Lung (tissue), 12 donors: ENCODE data around the gene RMI1. TPM values are rescaled to one million over a fixed set of nuclear protein-coding genes. Genes with fewer than 3 reads are reported as not detected.

ENCODE experiments used
- ATAC-seq: fragments of 200-7000 bp; cut with Tn5 transposase; one replicate; pipeline ENCODE4 v1.9.1; 2020; ENCODE audit warnings: moderate number of reproducible peaks; ENCODE audit not compliant: insufficient read depth, low FRiP score
- DNase-seq, 3 donors: peaks; one replicate each; pipeline ENCODE4 v3.0.0-alpha.2; 2013 to 2017
- H3K27ac ChIP-seq, 2 donors: one replicate each; pipeline ENCODE4 v1.5.1; 2013; ENCODE audit warnings: mild to moderate bottlenecking in 2 of 2, moderate library complexity in 2 of 2, control low read depth in 1 of 2, inconsistent platforms in 1 of 2, low read depth in 1 of 2, low read length in 1 of 2
- H3K27me3 ChIP-seq, 3 donors: one replicate each; pipeline ENCODE4 v1.5.1; 2013; ENCODE audit warnings: low read length in 2 of 3; ENCODE audit not compliant: control insufficient read depth in 3 of 3, insufficient read depth in 3 of 3
- H3K36me3 ChIP-seq, 4 donors: one replicate each; pipeline ENCODE4 v1.5.1; 2013; ENCODE audit warnings: low read length in 4 of 4, mild to moderate bottlenecking in 1 of 4, moderate library complexity in 1 of 4; ENCODE audit not compliant: control insufficient read depth in 4 of 4, insufficient read depth in 4 of 4
- H3K4me1 ChIP-seq, 5 donors: one replicate each; pipeline ENCODE4 v1.5.1; 2013; ENCODE audit warnings: low read length in 5 of 5, mild to moderate bottlenecking in 2 of 5, moderate library complexity in 1 of 5; ENCODE audit not compliant: control insufficient read depth in 5 of 5, insufficient read depth in 5 of 5
- H3K4me3 ChIP-seq: one replicate; pipeline ENCODE4 v1.5.1; 2013; ENCODE audit warnings: mild to moderate bottlenecking, control low read depth, moderate library complexity
- H3K9ac ChIP-seq, 2 donors: one replicate each; pipeline ENCODE4 v1.5.1; 2013; ENCODE audit warnings: low read length in 2 of 2, control low read depth in 1 of 2; ENCODE audit not compliant: insufficient read depth in 1 of 2
- H3K9me3 ChIP-seq, 4 donors: one replicate each; pipeline ENCODE4 v1.5.1; 2013; ENCODE audit warnings: low read length in 3 of 4, mild to moderate bottlenecking in 1 of 4, moderate library complexity in 1 of 4; ENCODE audit not compliant: control insufficient read depth in 4 of 4, insufficient read depth in 3 of 4
- WGBS, 2 donors: extraction: QIAGEN DNeasy Blood & Tissue Kit; methylation state at CpG; one replicate each; pipeline ENCODE4 v1.1.7; 2013; 5-methylcytosine and 5-hydroxymethylcytosine counted together
- polyA plus RNA-seq, 2 donors: library from polyadenylated mRNA; stranded (reverse); fragments of 200-250 nt; gene quantifications; one replicate each; pipeline ENCODE4 v1.2.1, GENCODE V29; 2013
- total RNA-seq, 2 donors: library from RNA; depleted of rRNA in 1 of 2; stranded (reverse); fragments of >200 nt in 1 of 2; gene quantifications; one replicate each; pipeline ENCODE4 v1.2.1, GENCODE V29; 2014 to 2021
- TF ChIP-seq, protein P1 (sequence below): IDR thresholded peaks from 2 replicates; pipeline ENCODE4 v1.5.1; 2012; ENCODE audit warnings: mild to moderate bottlenecking; ENCODE audit errors: control extremely low read depth, extremely low read depth
- donor health status: control.
- donor health status: control.
- donor health status: Bipolar disorder and iron deficiency.
- donor health status: healthy.
- donor health status: DM: yes; HTN: yes; CAD: no.

RMI1 gene
- total and polyA plus RNA-seq, 4 donors = 2.5 to 10.0 (median 5.4) TPM

DNA sequence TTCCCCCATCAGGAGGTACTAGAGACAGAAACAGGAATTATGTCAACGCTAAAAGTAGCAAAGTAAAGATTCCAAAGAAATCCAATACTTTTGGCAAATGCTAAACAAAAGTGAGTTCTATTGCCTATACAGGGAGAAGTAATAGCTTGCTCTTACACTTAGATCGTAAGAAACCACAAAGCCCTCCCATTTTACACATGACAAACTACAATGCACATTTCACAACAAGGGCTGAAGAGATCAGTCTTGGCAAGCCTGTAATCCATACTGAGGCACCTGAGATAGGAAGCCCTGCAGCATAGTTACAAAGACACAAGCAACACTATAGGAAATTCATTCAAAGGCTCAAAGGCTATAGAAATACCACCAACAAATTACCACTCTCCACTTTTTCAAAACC lies 8.3 kb upstream of the RMI1 start:
- Histone ChIP-seq H3K27me3 (no peaks in the 10 kb centered on the region), H3K36me3 (peaks cover 28 to 76% (median 65%) of the 10 kb centered on the region in 4 donors), H3K9ac (no peak overlapping the region), H3K4me3 (no peak overlapping the region), H3K9me3 (no peaks in the 10 kb centered on the region), H3K27ac (no peak overlapping the region), H3K4me1 (peaks cover 0 to 13% (median 2%) of the 10 kb centered on the region in 5 donors)
- TF ChIP-seq, protein P1, sequence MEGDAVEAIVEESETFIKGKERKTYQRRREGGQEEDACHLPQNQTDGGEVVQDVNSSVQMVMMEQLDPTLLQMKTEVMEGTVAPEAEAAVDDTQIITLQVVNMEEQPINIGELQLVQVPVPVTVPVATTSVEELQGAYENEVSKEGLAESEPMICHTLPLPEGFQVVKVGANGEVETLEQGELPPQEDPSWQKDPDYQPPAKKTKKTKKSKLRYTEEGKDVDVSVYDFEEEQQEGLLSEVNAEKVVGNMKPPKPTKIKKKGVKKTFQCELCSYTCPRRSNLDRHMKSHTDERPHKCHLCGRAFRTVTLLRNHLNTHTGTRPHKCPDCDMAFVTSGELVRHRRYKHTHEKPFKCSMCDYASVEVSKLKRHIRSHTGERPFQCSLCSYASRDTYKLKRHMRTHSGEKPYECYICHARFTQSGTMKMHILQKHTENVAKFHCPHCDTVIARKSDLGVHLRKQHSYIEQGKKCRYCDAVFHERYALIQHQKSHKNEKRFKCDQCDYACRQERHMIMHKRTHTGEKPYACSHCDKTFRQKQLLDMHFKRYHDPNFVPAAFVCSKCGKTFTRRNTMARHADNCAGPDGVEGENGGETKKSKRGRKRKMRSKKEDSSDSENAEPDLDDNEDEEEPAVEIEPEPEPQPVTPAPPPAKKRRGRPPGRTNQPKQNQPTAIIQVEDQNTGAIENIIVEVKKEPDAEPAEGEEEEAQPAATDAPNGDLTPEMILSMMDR = no peak
- DNase-seq (no peak), ATAC-seq (no peak)
- WGBS, 2 donors = 61 to 73% methylated on average over 2 of the region's 2 CpGs

DNA sequence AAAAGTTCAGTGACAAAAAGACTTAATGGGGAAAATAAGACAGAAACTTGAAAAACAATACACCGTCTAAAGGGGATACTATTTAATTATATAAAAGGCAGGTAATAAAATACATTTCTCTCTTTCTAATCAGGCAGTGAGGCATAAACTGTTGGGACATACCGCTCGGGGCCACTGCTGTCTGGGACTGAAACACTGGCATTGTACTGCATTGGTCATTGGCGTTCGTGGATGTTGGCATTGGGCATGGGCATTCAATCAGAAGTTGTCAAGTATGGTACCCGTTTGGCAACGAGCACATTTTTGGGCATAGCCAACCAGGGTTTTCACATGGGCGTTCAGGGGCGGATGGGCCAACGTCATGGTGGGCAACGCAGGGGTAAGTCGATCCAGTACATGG lies 5.3 kb upstream of the RMI1 start:
- H3K9ac ChIP-seq = no peak overlapping the region
- DNase-seq (no peak), ATAC-seq (no peak)
- 91 to 95% methylated on average over 12 of the region's 12 CpGs for WGBS, 2 donors
- no peaks in the 10 kb centered on the region for H3K9me3 ChIP-seq
- TF ChIP-seq, protein P1 = no peak
- no peak overlapping the region for H3K4me3 ChIP-seq
- peaks cover 24 to 77% (median 59%) of the 10 kb centered on the region in 4 donors for H3K36me3 ChIP-seq
- no peak overlapping the region for H3K27ac ChIP-seq
- peaks cover 0 to 20% (median 2%) of the 10 kb centered on the region in 5 donors for H3K4me1 ChIP-seq
- no peaks in the 10 kb centered on the region for H3K27me3 ChIP-seq

DNA sequence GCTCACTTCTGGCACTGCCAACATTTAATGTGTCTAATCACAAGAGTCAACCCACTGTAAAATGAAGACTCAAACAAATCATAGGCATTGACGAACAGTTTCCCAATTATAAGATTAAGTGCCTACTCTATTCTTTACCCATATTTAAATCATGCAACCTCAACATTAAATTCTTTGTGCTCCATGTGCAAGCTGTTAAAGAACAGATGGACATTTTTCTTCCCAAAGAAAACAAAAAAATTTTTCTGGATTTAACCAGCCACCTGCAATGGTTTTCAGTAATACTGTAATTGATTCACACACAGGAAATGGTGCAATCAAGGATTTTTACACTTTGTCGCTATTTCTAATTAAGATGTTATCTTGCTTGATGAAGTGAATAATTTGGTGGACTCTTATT lies 4.2 kb upstream of the RMI1 start:
- Histone ChIP-seq H3K9ac (no peak overlapping the region), H3K4me1 (peaks cover 0 to 20% (median 2%) of the 10 kb centered on the region in 5 donors), H3K9me3 (no peaks in the 10 kb centered on the region), H3K27me3 (no peaks in the 10 kb centered on the region), H3K27ac (no peak overlapping the region), H3K36me3 (peaks cover 23 to 68% (median 50%) of the 10 kb centered on the region in 4 donors), H3K4me3 (no peak overlapping the region)
- no peak for ATAC-seq
- DNase-seq = no peak
- 53 to 58% methylated on average over 2 of the region's 2 CpGs for WGBS, 2 donors
- TF ChIP-seq, protein P1 = no peak

DNA sequence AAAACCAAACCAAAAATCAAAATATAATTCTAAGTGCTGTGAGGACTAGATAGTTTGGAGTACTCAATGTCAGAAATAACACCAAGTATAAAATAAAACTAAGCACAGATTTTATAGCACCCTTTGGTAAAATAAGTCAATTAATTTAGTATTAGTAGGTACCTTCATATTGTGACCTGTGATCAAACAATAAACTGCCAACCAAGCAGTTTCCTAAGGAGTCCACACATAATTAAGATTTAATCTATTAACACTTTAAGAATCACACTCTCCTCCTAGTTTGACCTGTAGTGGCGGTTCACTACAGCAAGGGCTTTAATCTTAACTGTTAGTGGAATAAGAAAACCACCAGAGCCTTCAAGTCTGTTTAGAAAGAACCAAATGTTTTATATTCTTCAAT lies 3.4 kb upstream of the RMI1 start:
- Histone ChIP-seq H3K27ac (no peak overlapping the region), H3K9ac (peak overlapping the region in 1 of 2 donors; percentile 37), H3K36me3 (peaks cover 16 to 60% (median 44%) of the 10 kb centered on the region in 4 donors), H3K4me1 (peaks cover 0 to 27% (median 3%) of the 10 kb centered on the region in 5 donors), H3K9me3 (no peaks in the 10 kb centered on the region), H3K27me3 (no peaks in the 10 kb centered on the region), H3K4me3 (no peak overlapping the region)
- 80 to 81% methylated on average over 1 of the region's 1 CpG for WGBS, 2 donors
- TF ChIP-seq, protein P1 = no peak
- no peak for ATAC-seq
- DNase-seq = no peak
